ENCODE data around the gene ZNF620.

DNA sequence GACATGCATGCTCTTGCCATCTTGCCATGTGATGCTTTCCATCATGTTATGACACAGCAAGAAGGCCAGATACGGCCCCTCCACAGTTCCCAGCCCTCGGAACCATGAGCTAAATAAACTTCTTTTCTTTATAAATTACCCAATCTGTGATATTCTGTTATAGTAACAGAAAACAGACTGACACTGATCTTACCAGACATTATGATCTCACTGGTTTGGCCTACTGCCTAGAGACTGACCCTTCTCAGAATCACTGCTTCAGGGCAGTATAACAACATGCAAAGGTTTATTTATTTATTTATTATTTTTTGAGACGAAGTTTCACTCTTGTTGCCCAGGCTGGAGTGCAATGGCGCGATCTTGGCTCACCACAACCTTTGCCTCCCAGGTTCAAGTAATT is 14.9 kb upstream of the ZNF620 start:
- TF ChIP-seq, protein P1, sequence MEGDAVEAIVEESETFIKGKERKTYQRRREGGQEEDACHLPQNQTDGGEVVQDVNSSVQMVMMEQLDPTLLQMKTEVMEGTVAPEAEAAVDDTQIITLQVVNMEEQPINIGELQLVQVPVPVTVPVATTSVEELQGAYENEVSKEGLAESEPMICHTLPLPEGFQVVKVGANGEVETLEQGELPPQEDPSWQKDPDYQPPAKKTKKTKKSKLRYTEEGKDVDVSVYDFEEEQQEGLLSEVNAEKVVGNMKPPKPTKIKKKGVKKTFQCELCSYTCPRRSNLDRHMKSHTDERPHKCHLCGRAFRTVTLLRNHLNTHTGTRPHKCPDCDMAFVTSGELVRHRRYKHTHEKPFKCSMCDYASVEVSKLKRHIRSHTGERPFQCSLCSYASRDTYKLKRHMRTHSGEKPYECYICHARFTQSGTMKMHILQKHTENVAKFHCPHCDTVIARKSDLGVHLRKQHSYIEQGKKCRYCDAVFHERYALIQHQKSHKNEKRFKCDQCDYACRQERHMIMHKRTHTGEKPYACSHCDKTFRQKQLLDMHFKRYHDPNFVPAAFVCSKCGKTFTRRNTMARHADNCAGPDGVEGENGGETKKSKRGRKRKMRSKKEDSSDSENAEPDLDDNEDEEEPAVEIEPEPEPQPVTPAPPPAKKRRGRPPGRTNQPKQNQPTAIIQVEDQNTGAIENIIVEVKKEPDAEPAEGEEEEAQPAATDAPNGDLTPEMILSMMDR (IDR thresholded peaks at IDR 0.05), result no peak
- TF ChIP-seq POLR2A (IDR thresholded peaks at IDR 0.05), result no peak
- TF ChIP-seq EP300 (IDR thresholded peaks at IDR 0.05), result no peak
